PC-9 (cell line): ENCODE data around the gene DNAH6. TPM values are rescaled to one million over a fixed set of nuclear protein-coding genes. Genes with fewer than 3 reads are reported as not detected.

ENCODE experiments used
- BruUV-seq: library from RNA; stranded (reverse); fragments of 400-500 nt; replicated peaks from 2 replicates; lab custom pipeline; 2021; lab: Mats Ljungman, UMichigan
- CTCF ChIA-PET: fragments of 300-600 bp; sonication (Branson Sonifier 250); formaldehyde crosslinking; loops from one replicate; lab custom pipeline; 2022; ENCODE audit warnings: antibody characterized with exemption; lab: Charles Lee
- POLR2A ChIA-PET: fragments of 300-600 bp; sonication (Branson Sonifier 250); formaldehyde crosslinking; loops from one replicate; lab custom pipeline; 2022; ENCODE audit warnings: antibody characterized with exemption; ENCODE audit not compliant: unreplicated experiment; lab: Charles Lee
- DNase-seq, 2 experiments: peaks; one replicate each; pipeline versions ENCODE4 v3.0.0 to v3.0.0-alpha.2; 2015 to 2022; ENCODE audit warnings: mixed read lengths in 1 of 2
- H2AFZ ChIP-seq: fragments of 200-600 bp; sonication (generic); 2 replicates; pipeline ENCODE4 v1.8.1; 2017; ENCODE audit warnings: antibody characterized with exemption
- H3F3A ChIP-seq: fragments of 200-600 bp; sonication (generic); 2 replicates; pipeline ENCODE4 v1.8.1; 2017; ENCODE audit warnings: antibody characterized with exemption, mild to moderate bottlenecking, low read depth; ENCODE audit not compliant: insufficient read depth
- H3K27ac ChIP-seq: fragments of 200-600 bp; sonication (generic); 2 replicates; pipeline ENCODE4 v1.6.1; 2016; ENCODE audit warnings: mixed run types
- H3K27me3 ChIP-seq: fragments of 200-600 bp; sonication (generic); 2 replicates; pipeline ENCODE4 v1.6.1; 2016; ENCODE audit warnings: low read depth, mixed run types; ENCODE audit not compliant: insufficient read depth
- H3K36me3 ChIP-seq: fragments of 200-600 bp; sonication (generic); 2 replicates; pipeline ENCODE4 v1.6.1; 2016; ENCODE audit warnings: low read depth, mixed run types
- H3K4me1 ChIP-seq: fragments of 200-600 bp; sonication (generic); replicated peaks from 2 replicates; pipeline ENCODE4 v1.6.1; 2016; ENCODE audit warnings: mixed run types; ENCODE audit not compliant: insufficient read depth
- H3K4me2 ChIP-seq: fragments of 200-600 bp; sonication (generic); 2 replicates; pipeline ENCODE4 v1.6.1; 2017; ENCODE audit warnings: mixed run types
- H3K4me3 ChIP-seq: fragments of 200-600 bp; sonication (generic); 2 replicates; pipeline ENCODE4 v1.6.1; 2016; ENCODE audit warnings: mixed run types
- H3K79me2 ChIP-seq: fragments of 200-600 bp; sonication (generic); 2 replicates; pipeline ENCODE4 v1.6.1; 2017; ENCODE audit warnings: low read depth, mixed run types
- H3K9me2 ChIP-seq: fragments of 200-600 bp; sonication (generic); 2 replicates; pipeline ENCODE4 v1.8.1; 2017; ENCODE audit warnings: mild to moderate bottlenecking; ENCODE audit not compliant: insufficient read depth
- H3K9me3 ChIP-seq: fragments of 200-600 bp; sonication (generic); 2 replicates; pipeline ENCODE4 v1.8.1; 2016; ENCODE audit warnings: low read depth; ENCODE audit not compliant: insufficient read depth
- H4K20me1 ChIP-seq: fragments of 200-600 bp; sonication (generic); 2 replicates; pipeline ENCODE4 v1.8.1; 2017; ENCODE audit not compliant: insufficient read depth
- CTCF ChIP-seq: fragments of 200-600 bp; sonication (generic); conservative IDR thresholded peaks from 2 replicates; pipeline ENCODE4 v1.6.1; 2017; ENCODE audit warnings: mixed run types, antibody characterized with exemption, mild to moderate bottlenecking, moderate library complexity
- EZH2 ChIP-seq: fragments of 200-600 bp; sonication (generic); IDR thresholded peaks from 2 replicates; pipeline ENCODE4 v1.8.0; 2017; ENCODE audit warnings: antibody characterized with exemption, low read depth
- intact Hi-C: fragments of 100-400 bp; cut with micrococcal nuclease; formaldehyde crosslinking; loops from one replicate; pipeline ENCODE4 v1.10.0; 2022; ENCODE audit not compliant: unreplicated experiment
- total RNA-seq: library from RNA; stranded (reverse); gene quantifications from 2 replicates; pipeline ENCODE4 v1.2.3, GENCODE V29; 2021

DNAH6 gene
- total RNA-seq, 1 experiment from 2014 or later, result not detected

- Histone ChIP-seq H3K27me3 (peaks cover 29% of the 10 kb centered on the region; the same call in 1 of the 2 replicates), H3K27ac (no peak overlapping the region), H2AFZ (no peak overlapping the region), H3K9me3 (no peaks in the 10 kb centered on the region), H3F3A (no peaks in the 10 kb centered on the region), H3K4me3 (no peak overlapping the region), H3K4me1 (no peaks in the 10 kb centered on the region), H4K20me1 (no peaks in the 10 kb centered on the region), H3K4me2 (no peak overlapping the region), H3K9me2 (no peaks in the 10 kb centered on the region), H3K79me2 (no peaks in the 10 kb centered on the region), H3K36me3 (no peaks in the 10 kb centered on the region)
- POLR2A ChIA-PET, result no interaction called here
- TF ChIP-seq CTCF, result no peak
- DNase-seq, result no peak
- intact Hi-C loops, result no loop called here
- CTCF ChIA-PET, result no interaction called here
- BruUV-seq, result no TSS peak
Measured at GRCh38 chr2:84847326-84848050, 331.2 kb downstream of the DNAH6 start.

GRCh38 chr2:84849271-84849952 is 333.1 kb downstream of the DNAH6 start:
- intact Hi-C loops, result no loop called here
- Histone ChIP-seq H3K4me2 (no peak overlapping the region), H2AFZ (no peak overlapping the region), H3K27me3 (peaks cover 30% of the 10 kb centered on the region; the same call in 1 of the 2 replicates), H3K36me3 (no peaks in the 10 kb centered on the region), H4K20me1 (no peaks in the 10 kb centered on the region), H3K4me3 (no peak overlapping the region), H3K79me2 (no peaks in the 10 kb centered on the region), H3K9me2 (no peaks in the 10 kb centered on the region), H3K9me3 (no peaks in the 10 kb centered on the region), H3F3A (no peaks in the 10 kb centered on the region), H3K4me1 (no peaks in the 10 kb centered on the region), H3K27ac (no peak overlapping the region)
- ChIA-PET POLR2A (no interaction called here), CTCF (no interaction called here)
- DNase-seq, result no peak
- TF ChIP-seq EZH2, result no peak
- TF ChIP-seq CTCF, result no peak
- BruUV-seq, result no TSS peak

GRCh38 chr2:84850471-84850870 is 334.2 kb downstream of the DNAH6 start:
- no peak for DNase-seq
- no peak for TF ChIP-seq EZH2
- TF ChIP-seq CTCF, result no peak
- no TSS peak for BruUV-seq
- ChIA-PET POLR2A (no interaction called here), CTCF (no interaction called here)
- H3K27ac ChIP-seq, result no peak overlapping the region
- no peaks in the 10 kb centered on the region for H4K20me1 ChIP-seq
- no peak overlapping the region for H3K4me2 ChIP-seq
- no peaks in the 10 kb centered on the region for H3F3A ChIP-seq
- no peaks in the 10 kb centered on the region for H3K79me2 ChIP-seq
- no peaks in the 10 kb centered on the region for H3K9me2 ChIP-seq
- no peaks in the 10 kb centered on the region for H3K4me1 ChIP-seq
- no peak overlapping the region for H3K4me3 ChIP-seq
- no peaks in the 10 kb centered on the region for H3K36me3 ChIP-seq
- no peak overlapping the region for H2AFZ ChIP-seq
- H3K9me3 ChIP-seq, result no peaks in the 10 kb centered on the region
- intact Hi-C loops, result no loop called here
- peaks cover 41% of the 10 kb centered on the region for H3K27me3 ChIP-seq
